K562 (cell line): ENCODE results near the gene UNC13A. TPM values are rescaled to one million over a fixed set of nuclear protein-coding genes. Genes with fewer than 3 reads are reported as not detected.
A peak's percentile ranks its signal among the peaks of the same experiment; 100 is the strongest.

Experiments
- AFF1 ChIP-seq, 2 experiments: fragments of 450-650 bp; IDR thresholded peaks; 2 replicates each; pipeline ENCODE4 v1.6.1; 2018; ENCODE audit warnings: mild to moderate bottlenecking in 2 of 2, low read depth in 1 of 2; ENCODE audit not compliant: partially characterized antibody in 2 of 2
- ATF7 ChIP-seq: fragments of 450-650 bp; IDR thresholded peaks from 2 replicates; pipeline ENCODE4 v1.7.1; 2014; ENCODE audit warnings: mild to moderate bottlenecking, moderate library complexity
- CREB3L1 ChIP-seq: fragments of 450-650 bp; IDR thresholded peaks from 2 replicates; pipeline ENCODE4 v1.6.1; 2014; ENCODE audit warnings: low read depth, mild to moderate bottlenecking, moderate library complexity, borderline replicate concordance
- GMEB1 ChIP-seq: fragments of 250-450 bp; sonication (Bioruptor Pico); IDR thresholded peaks from 2 replicates; pipeline ENCODE4 v1.4.0; 2020; ENCODE audit warnings: mild to moderate bottlenecking
- NR2F6 ChIP-seq: fragments of 450-650 bp; formaldehyde crosslinking; IDR thresholded peaks from 2 replicates; pipeline ENCODE4 v1.4.0; 2020; ENCODE audit warnings: mild to moderate bottlenecking
- RAD51 ChIP-seq: fragments of 450-650 bp; IDR thresholded peaks from 2 replicates; pipeline ENCODE4 v1.7.1; 2016; ENCODE audit warnings: low read depth, mild to moderate bottlenecking, borderline replicate concordance
- ZNF384 ChIP-seq: IDR thresholded peaks from 2 replicates; pipeline ENCODE4 v1.6.1; 2012; ENCODE audit warnings: low read depth, low read length, improper control_type of control experiment
- polyA plus RNA-seq, 8 experiments: library from polyadenylated mRNA; depleted of rRNA in 4 of 8; stranded (reverse) in 5 of 8; unstranded in 3 of 8; fragments of >200 nt; fragmentation: Nextera tagmentation in 2 of 8; fragmentation: Illumina TruSeq in 1 of 8; extraction: Ambion mirVana in 2 of 8; extraction: Trizol in 1 of 8; gene quantifications; 2 replicates each; pipeline versions ENCODE4 v1.2.1 to v1.2.3, GENCODE V29; 2011 to 2014; ENCODE audit warnings: inconsistent platforms in 1 of 8, missing spikeins in 1 of 8
- total RNA-seq, 7 experiments: library from RNA; depleted of rRNA in 6 of 7; stranded (reverse); fragments of >200 nt in 6 of 7; fragmentation: Illumina TruSeq in 2 of 7; extraction: Trizol in 2 of 7; gene quantifications; 2 replicates each; pipeline versions ENCODE4 v1.2.1 to v1.2.3, GENCODE V29; 2011 to 2021; ENCODE audit warnings: low replicate concordance in 1 of 7
- TF ChIP-seq, protein P1 (sequence below): fragments of 450-650 bp; IDR thresholded peaks from 2 replicates; pipeline ENCODE4 v1.6.1; 2016; ENCODE audit warnings: mild to moderate bottlenecking, moderate library complexity

The UNC13A gene
- total and polyA plus RNA-seq, 9 of the 15 experiments (the other 6 are each of a cell fraction or from before 2014, with no cell fraction given), result 0.03 to 1.0 (median 0.25) TPM

DNA sequence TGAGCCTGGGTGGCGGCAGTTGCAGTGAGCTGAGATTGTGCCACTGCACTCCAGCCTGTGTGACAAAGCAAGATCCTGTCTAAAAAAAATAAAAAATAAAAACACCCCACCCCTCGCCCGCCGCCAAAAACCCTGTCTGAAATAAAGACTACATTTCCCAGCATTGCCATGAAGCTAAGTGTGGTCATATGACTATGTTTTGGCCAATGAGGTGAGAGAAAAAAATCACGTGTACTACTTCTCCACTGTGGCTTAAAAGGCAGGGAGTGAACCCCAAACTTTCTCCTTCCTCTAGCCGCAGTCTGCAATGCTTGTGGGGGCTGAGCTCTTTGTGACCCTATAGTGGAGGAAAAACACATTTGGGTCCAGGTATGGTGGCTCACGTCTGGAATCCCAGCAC, 77.8 kb downstream of the UNC13A start (continued):
- TF ChIP-seq, protein P1, sequence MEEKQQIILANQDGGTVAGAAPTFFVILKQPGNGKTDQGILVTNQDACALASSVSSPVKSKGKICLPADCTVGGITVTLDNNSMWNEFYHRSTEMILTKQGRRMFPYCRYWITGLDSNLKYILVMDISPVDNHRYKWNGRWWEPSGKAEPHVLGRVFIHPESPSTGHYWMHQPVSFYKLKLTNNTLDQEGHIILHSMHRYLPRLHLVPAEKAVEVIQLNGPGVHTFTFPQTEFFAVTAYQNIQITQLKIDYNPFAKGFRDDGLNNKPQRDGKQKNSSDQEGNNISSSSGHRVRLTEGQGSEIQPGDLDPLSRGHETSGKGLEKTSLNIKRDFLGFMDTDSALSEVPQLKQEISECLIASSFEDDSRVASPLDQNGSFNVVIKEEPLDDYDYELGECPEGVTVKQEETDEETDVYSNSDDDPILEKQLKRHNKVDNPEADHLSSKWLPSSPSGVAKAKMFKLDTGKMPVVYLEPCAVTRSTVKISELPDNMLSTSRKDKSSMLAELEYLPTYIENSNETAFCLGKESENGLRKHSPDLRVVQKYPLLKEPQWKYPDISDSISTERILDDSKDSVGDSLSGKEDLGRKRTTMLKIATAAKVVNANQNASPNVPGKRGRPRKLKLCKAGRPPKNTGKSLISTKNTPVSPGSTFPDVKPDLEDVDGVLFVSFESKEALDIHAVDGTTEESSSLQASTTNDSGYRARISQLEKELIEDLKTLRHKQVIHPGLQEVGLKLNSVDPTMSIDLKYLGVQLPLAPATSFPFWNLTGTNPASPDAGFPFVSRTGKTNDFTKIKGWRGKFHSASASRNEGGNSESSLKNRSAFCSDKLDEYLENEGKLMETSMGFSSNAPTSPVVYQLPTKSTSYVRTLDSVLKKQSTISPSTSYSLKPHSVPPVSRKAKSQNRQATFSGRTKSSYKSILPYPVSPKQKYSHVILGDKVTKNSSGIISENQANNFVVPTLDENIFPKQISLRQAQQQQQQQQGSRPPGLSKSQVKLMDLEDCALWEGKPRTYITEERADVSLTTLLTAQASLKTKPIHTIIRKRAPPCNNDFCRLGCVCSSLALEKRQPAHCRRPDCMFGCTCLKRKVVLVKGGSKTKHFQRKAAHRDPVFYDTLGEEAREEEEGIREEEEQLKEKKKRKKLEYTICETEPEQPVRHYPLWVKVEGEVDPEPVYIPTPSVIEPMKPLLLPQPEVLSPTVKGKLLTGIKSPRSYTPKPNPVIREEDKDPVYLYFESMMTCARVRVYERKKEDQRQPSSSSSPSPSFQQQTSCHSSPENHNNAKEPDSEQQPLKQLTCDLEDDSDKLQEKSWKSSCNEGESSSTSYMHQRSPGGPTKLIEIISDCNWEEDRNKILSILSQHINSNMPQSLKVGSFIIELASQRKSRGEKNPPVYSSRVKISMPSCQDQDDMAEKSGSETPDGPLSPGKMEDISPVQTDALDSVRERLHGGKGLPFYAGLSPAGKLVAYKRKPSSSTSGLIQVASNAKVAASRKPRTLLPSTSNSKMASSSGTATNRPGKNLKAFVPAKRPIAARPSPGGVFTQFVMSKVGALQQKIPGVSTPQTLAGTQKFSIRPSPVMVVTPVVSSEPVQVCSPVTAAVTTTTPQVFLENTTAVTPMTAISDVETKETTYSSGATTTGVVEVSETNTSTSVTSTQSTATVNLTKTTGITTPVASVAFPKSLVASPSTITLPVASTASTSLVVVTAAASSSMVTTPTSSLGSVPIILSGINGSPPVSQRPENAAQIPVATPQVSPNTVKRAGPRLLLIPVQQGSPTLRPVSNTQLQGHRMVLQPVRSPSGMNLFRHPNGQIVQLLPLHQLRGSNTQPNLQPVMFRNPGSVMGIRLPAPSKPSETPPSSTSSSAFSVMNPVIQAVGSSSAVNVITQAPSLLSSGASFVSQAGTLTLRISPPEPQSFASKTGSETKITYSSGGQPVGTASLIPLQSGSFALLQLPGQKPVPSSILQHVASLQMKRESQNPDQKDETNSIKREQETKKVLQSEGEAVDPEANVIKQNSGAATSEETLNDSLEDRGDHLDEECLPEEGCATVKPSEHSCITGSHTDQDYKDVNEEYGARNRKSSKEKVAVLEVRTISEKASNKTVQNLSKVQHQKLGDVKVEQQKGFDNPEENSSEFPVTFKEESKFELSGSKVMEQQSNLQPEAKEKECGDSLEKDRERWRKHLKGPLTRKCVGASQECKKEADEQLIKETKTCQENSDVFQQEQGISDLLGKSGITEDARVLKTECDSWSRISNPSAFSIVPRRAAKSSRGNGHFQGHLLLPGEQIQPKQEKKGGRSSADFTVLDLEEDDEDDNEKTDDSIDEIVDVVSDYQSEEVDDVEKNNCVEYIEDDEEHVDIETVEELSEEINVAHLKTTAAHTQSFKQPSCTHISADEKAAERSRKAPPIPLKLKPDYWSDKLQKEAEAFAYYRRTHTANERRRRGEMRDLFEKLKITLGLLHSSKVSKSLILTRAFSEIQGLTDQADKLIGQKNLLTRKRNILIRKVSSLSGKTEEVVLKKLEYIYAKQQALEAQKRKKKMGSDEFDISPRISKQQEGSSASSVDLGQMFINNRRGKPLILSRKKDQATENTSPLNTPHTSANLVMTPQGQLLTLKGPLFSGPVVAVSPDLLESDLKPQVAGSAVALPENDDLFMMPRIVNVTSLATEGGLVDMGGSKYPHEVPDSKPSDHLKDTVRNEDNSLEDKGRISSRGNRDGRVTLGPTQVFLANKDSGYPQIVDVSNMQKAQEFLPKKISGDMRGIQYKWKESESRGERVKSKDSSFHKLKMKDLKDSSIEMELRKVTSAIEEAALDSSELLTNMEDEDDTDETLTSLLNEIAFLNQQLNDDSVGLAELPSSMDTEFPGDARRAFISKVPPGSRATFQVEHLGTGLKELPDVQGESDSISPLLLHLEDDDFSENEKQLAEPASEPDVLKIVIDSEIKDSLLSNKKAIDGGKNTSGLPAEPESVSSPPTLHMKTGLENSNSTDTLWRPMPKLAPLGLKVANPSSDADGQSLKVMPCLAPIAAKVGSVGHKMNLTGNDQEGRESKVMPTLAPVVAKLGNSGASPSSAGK, result no peak
- TF ChIP-seq CREB3L1 (0 out of 2 replicates have a peak, but pooled peaks have one; percentile 54), GMEB1 (0 out of 2 replicates have a peak, but pooled peaks have one; percentile 13), NR2F6 (CRISPR knock-in tag) (no peak), RAD51 (peak; percentile 98), ZNF384 (peak; percentile 53; the same call in 1 of the 2 replicates), ATF7 (0 out of 2 replicates have a peak, but pooled peaks have one; percentile 10), AFF1 (IDR thresholded peaks at IDR 0.05; ENCODE audit: low read depth in 1 of 2, partially characterized antibody in 2 of 2) (peak in 1 of 2 experiments; percentile 82)
